K562 (cell line): ENCODE measurements around the gene PASD1. TPM values are rescaled to one million over a fixed set of nuclear protein-coding genes. Genes with fewer than 3 reads are reported as not detected.

Experiments used
- ATAC-seq: fragments of 200-7000 bp; cut with Tn5 transposase; 3 replicates; pipeline ENCODE4 v1.9.1; 2020; ENCODE audit warnings: moderate library complexity
- BruUV-seq: library from RNA; stranded (reverse); fragments of 400-500 nt; replicated peaks from 2 replicates; lab custom pipeline; 2021; lab: Mats Ljungman, UMichigan
- CTCF ChIA-PET: fragments of 300-600 bp; formaldehyde crosslinking; extraction: SDS; loops from one replicate; lab custom pipeline; 2021; ENCODE audit warnings: low intra/inter-chr PET ratio; lab: Yijun Ruan, JAX
- POLR2A ChIA-PET: fragments of 300-600, 350-650 bp; sonication (Branson Sonifier 250); formaldehyde crosslinking; extraction: SDS; loops from one replicate; lab custom pipeline; 2021; ENCODE audit warnings: antibody characterized with exemption, inconsistent platforms; lab: Yijun Ruan, JAX
- DNase-seq, 4 experiments: peaks; one replicate each; pipeline versions ENCODE4 v3.0.0 to v3.0.0-alpha.2; 2011 to 2018; ENCODE audit warnings: low spot score in 3 of 4, mixed read lengths in 3 of 4; ENCODE audit errors: extremely low read depth in 1 of 4
- FAIRE-seq: peaks from 2 replicates; lab custom pipeline; 2011; peaks lifted over from hg19 to GRCh38; lab: Jason Lieb, UNC
- H2AFZ ChIP-seq: 2 replicates; pipeline ENCODE4 v1.6.0; 2011; ENCODE audit warnings: low read depth, low read length, control low read depth, inconsistent platforms
- H3K27ac ChIP-seq: fragments of 200-600 bp; 3 replicates; pipeline ENCODE4 v1.8.0; 2011; ENCODE audit warnings: low read depth, mild to moderate bottlenecking, control low read depth, inconsistent platforms, low read length, moderate library complexity, mixed read lengths; ENCODE audit errors: extremely low read depth
- H3K27me3 ChIP-seq, 2 experiments: fragments of 300-600 bp in 1 of 2; 2 replicates in 1 of 2; 3 replicates in 1 of 2; pipeline versions ENCODE4 v1.6.0 to v1.8.0; 2011; ENCODE audit warnings: inconsistent platforms in 2 of 2, low read length in 2 of 2, mild to moderate bottlenecking in 1 of 2, mixed read lengths in 1 of 2, moderate library complexity in 1 of 2; ENCODE audit not compliant: control insufficient read depth in 2 of 2, insufficient read depth in 2 of 2
- H3K36me3 ChIP-seq: fragments of 300-600 bp; 3 replicates; pipeline ENCODE4 v1.8.0; 2011; ENCODE audit warnings: mild to moderate bottlenecking, low read length, inconsistent platforms; ENCODE audit not compliant: control insufficient read depth, insufficient read depth
- H3K4me1 ChIP-seq, 2 experiments: fragments of 200-600 bp in 1 of 2; replicated peaks in 1 of 2; 2 replicates in 1 of 2; 3 replicates in 1 of 2; pipeline versions ENCODE4 v1.5.1 to v1.8.0; 2011; ENCODE audit warnings: inconsistent platforms in 2 of 2, low read length in 2 of 2, mild to moderate bottlenecking in 1 of 2, mixed read lengths in 1 of 2, moderate library complexity in 1 of 2; ENCODE audit not compliant: control insufficient read depth in 2 of 2, insufficient read depth in 2 of 2
- H3K4me2 ChIP-seq: 2 replicates; pipeline ENCODE4 v1.6.1; 2011; ENCODE audit warnings: low read length, control low read depth, inconsistent platforms, mixed read lengths; ENCODE audit not compliant: insufficient read depth
- H3K4me3 ChIP-seq: fragments of 200-600 bp; sonication (generic), shearing (Covaris generic); 2 replicates; pipeline ENCODE4 v1.5.1; 2016; ENCODE audit warnings: control low read depth, inconsistent platforms
- H3K79me2 ChIP-seq: fragments of 200-600 bp; 3 replicates; pipeline ENCODE4 v1.8.0; 2011; ENCODE audit warnings: low read length, inconsistent platforms; ENCODE audit not compliant: control insufficient read depth, insufficient read depth
- H3K9ac ChIP-seq, 2 experiments: 2 replicates each; pipeline versions ENCODE4 v1.6.0 to v1.6.1; 2011; ENCODE audit warnings: low read depth in 2 of 2, low read length in 2 of 2, control low read depth in 1 of 2, inconsistent platforms in 1 of 2, mild to moderate bottlenecking in 1 of 2, mixed read lengths in 1 of 2; ENCODE audit not compliant: insufficient read depth in 1 of 2
- H3K9me1 ChIP-seq: one replicate; pipeline ENCODE4 v1.6.0; 2011; ENCODE audit warnings: inconsistent platforms, mild to moderate bottlenecking, low read length, moderate library complexity; ENCODE audit not compliant: control insufficient read depth, insufficient read depth
- H3K9me3 ChIP-seq: replicated peaks from 2 replicates; pipeline ENCODE4 v1.5.1; 2011; ENCODE audit warnings: low read depth, low read length, inconsistent platforms; ENCODE audit not compliant: control insufficient read depth, insufficient read depth
- H4K20me1 ChIP-seq: replicated peaks from 2 replicates; pipeline ENCODE4 v1.6.1; 2011; ENCODE audit warnings: low read length, inconsistent platforms, mixed read lengths; ENCODE audit not compliant: control insufficient read depth, insufficient read depth
- ADNP ChIP-seq: fragments of 200-800 bp; sonication (Bioruptor generic); IDR thresholded peaks from 2 replicates; pipeline ENCODE4 v1.6.1; 2016; ENCODE audit warnings: missing genetic modification characterization, missing compliant biosample characterization
- CHD1 ChIP-seq: fragments of 200-600 bp; sonication (generic); IDR thresholded peaks from one replicate; pipeline ENCODE4 v1.6.1; 2012; ENCODE audit warnings: mild to moderate bottlenecking, moderate library complexity, low read length, inconsistent platforms
- NFIX ChIP-seq: fragments of 250-450 bp; sonication (Bioruptor Pico); IDR thresholded peaks from 2 replicates; pipeline ENCODE4 v1.4.0; 2020; ENCODE audit warnings: low read depth, mild to moderate bottlenecking, moderate library complexity
- PPARD ChIP-seq: fragments of 250-450 bp; sonication (Bioruptor Pico); IDR thresholded peaks from 2 replicates; pipeline ENCODE4 v1.8.0; 2022; ENCODE audit warnings: inconsistent platforms, mild to moderate bottlenecking, moderate library complexity
- PTRF ChIP-seq: fragments of 450-650 bp; IDR thresholded peaks from 2 replicates; pipeline ENCODE4 v1.6.1; 2016; ENCODE audit warnings: mild to moderate bottlenecking, missing genetic modification characterization, missing compliant biosample characterization
- RFX1 ChIP-seq: fragments of 450-650 bp; IDR thresholded peaks from 2 replicates; pipeline ENCODE4 v1.6.1; 2016; ENCODE audit warnings: mild to moderate bottlenecking, moderate library complexity
- SIX5 ChIP-seq, 2 experiments: IDR thresholded peaks; 2 replicates each; pipeline ENCODE4 v1.6.1; 2011; ENCODE audit warnings: low read length in 2 of 2, borderline replicate concordance in 1 of 2, low read depth in 1 of 2, mild to moderate bottlenecking in 1 of 2, moderate library complexity in 1 of 2; ENCODE audit not compliant: insufficient read depth in 1 of 2
- ZNF184 ChIP-seq: sonication (generic); formaldehyde crosslinking; IDR thresholded peaks from 2 replicates; pipeline ENCODE4 v1.5.0; 2020; ENCODE audit warnings: missing genetic modification reagents
- WGBS: fragments of 100-300 bp; shearing (Covaris generic); methylation state at CpG from one replicate; pipeline ENCODE4 v1.1.6; 2016; ENCODE audit warnings: low coverage, mixed read lengths; ENCODE audit not compliant: insufficient coverage; ENCODE audit errors: missing lambda C conversion rate; 5-methylcytosine and 5-hydroxymethylcytosine counted together
- in situ Hi-C: fragments of 300-500 bp; cut with MboI; formaldehyde crosslinking; loops from 4 replicates; pipeline ENCODE4 v1.15.0; 2018; ENCODE audit warnings: inconsistent platforms, mixed read lengths
- intact Hi-C: fragments of 100-400 bp; cut with micrococcal nuclease; formaldehyde crosslinking; loops from 2 replicates; pipeline ENCODE4 v1.14.2; 2022
- polyA plus RNA-seq, 8 experiments: library from polyadenylated mRNA; depleted of rRNA in 4 of 8; stranded (reverse) in 5 of 8; unstranded in 3 of 8; fragments of >200 nt; fragmentation: Nextera tagmentation in 2 of 8; fragmentation: Illumina TruSeq in 1 of 8; extraction: Ambion mirVana in 2 of 8; extraction: Trizol in 1 of 8; gene quantifications; 2 replicates each; pipeline versions ENCODE4 v1.2.1 to v1.2.3, GENCODE V29; 2011 to 2014; ENCODE audit warnings: inconsistent platforms in 1 of 8, missing spikeins in 1 of 8
- total RNA-seq, 7 experiments: library from RNA; depleted of rRNA in 6 of 7; stranded (reverse); fragments of >200 nt in 6 of 7; fragmentation: Illumina TruSeq in 2 of 7; extraction: Trizol in 2 of 7; gene quantifications; 2 replicates each; pipeline versions ENCODE4 v1.2.1 to v1.2.3, GENCODE V29; 2011 to 2021; ENCODE audit warnings: low replicate concordance in 1 of 7

PASD1 gene
- total and polyA plus RNA-seq, 9 of the 15 experiments (the other 6 are each of a cell fraction or from before 2014, with no cell fraction given): 1.7 to 12.8 (median 9.6) TPM

DNA sequence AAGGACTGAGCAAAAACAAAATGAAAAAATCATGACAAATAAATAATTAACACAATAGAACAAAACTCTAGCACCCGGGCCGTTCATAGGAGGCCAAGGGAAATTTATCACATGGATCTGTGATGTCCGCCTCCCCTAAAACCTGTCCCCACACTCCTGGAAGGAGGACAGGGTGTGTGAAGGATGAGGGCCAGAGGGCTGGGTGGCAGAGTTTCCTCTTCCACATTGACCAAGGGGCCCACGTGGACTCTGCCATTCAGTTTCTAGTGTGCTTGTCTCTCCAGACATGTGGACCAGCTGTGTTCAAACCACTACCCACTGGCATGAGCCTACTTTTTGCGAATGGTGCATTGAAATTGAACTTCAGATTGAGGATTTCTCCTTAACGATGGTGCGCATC lies 138.1 kb downstream of the PASD1 start:
- H4K20me1 ChIP-seq: no peaks in the 10 kb centered on the region
- no peak overlapping the region for H2AFZ ChIP-seq
- FAIRE-seq: no peak
- H3K4me2 ChIP-seq: no peak overlapping the region
- H3K36me3 ChIP-seq: no peaks in the 10 kb centered on the region
- in situ Hi-C loops (no loop called here), intact Hi-C loops (no loop called here)
- no peak for ATAC-seq
- BruUV-seq: no TSS peak
- WGBS: 0% methylated on average over 6 of the region's 7 CpGs
- DNase-seq: no peak
- no peaks in the 10 kb centered on the region for H3K9me3 ChIP-seq
- H3K27me3 ChIP-seq: peaks cover 3 to 51% of the 10 kb centered on the region in 2 experiments; a peak in 3 of 5 replicates
- CTCF ChIA-PET: no interaction called here
- H3K4me3 ChIP-seq: no peak overlapping the region
- H3K9ac ChIP-seq: no peak overlapping the region
- H3K9me1 ChIP-seq: no peaks in the 10 kb centered on the region
- H3K27ac ChIP-seq: no peak overlapping the region
- POLR2A ChIA-PET: no interaction called here
- no peaks in the 10 kb centered on the region for H3K4me1 ChIP-seq
- no peaks in the 10 kb centered on the region for H3K79me2 ChIP-seq
- no peak for TF ChIP-seq PTRF (tag)
- TF ChIP-seq RFX1: no peak
- no peak for TF ChIP-seq SIX5 (IDR thresholded peaks at IDR 0.05; ENCODE audit: borderline replicate concordance in 1 of 2, insufficient read depth in 1 of 2, low read depth in 1 of 2, low read length in 2 of 2)
- no peak for TF ChIP-seq ADNP (tag)

DNA sequence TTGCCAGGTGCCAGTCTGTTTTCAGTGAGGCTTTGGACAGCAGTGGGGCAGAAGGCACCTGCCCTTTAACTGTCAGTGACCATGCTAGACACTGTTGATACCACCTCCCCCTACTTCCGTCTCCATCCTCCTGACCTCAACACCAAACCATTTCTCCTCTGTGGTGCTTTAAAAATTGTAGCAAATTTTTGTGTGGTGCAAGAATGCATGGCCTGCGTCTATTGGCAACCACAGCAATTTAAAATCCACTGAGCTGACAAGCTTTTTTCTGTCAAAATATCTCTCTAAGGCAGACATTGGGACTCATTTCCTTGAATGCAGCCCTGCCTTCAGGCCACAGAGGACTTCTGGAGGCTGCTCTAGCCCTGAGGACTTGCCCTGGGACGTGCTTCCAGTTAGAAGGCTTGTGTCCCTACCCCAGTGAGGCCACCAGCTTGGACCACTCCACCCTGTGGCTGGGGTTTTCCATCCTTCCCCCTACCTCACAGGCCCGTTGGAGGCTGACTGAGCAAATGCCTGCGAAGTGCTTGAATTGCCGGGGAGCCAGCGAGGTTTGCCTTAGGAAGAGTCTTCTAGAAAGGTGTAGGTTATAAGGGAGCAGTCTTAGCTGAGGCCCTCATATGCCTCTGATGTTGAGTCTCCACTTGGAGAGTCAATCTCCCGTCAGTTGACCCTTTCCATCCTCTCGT lies 138.7 kb downstream of the PASD1 start:
- H3K36me3 ChIP-seq: no peaks in the 10 kb centered on the region
- H2AFZ ChIP-seq: no peak overlapping the region
- no peak for FAIRE-seq
- H3K9ac ChIP-seq: no peak overlapping the region
- ChIA-PET POLR2A (no interaction called here), CTCF (no interaction called here)
- no TSS peak for BruUV-seq
- H3K4me1 ChIP-seq: no peaks in the 10 kb centered on the region
- TF ChIP-seq NFIX (CRISPR knock-in tag): no peak
- TF ChIP-seq ZNF184 (CRISPR knock-in tag): no peak
- TF ChIP-seq PPARD (CRISPR knock-in tag): no peak
- TF ChIP-seq CHD1: no peak
- TF ChIP-seq, all 486 proteins: peak for 0
- DNase-seq: no peak
- in situ Hi-C loops (no loop called here), intact Hi-C loops (no loop called here)
- Histone ChIP-seq H3K9me1 (no peaks in the 10 kb centered on the region), H3K27me3 (peaks cover 3 to 51% of the 10 kb centered on the region in 2 experiments; a peak in 3 of 5 replicates), H3K9me3 (no peaks in the 10 kb centered on the region), H3K4me3 (no peak overlapping the region), H3K4me2 (no peak overlapping the region), H4K20me1 (no peaks in the 10 kb centered on the region), H3K79me2 (no peaks in the 10 kb centered on the region), H3K27ac (no peak overlapping the region)
- ATAC-seq: no peak
- 0% methylated on average over 6 of the region's 9 CpGs for WGBS
